A673 (cell line): ENCODE results near the gene SKI. TPM values are rescaled to one million over a fixed set of nuclear protein-coding genes. Genes with fewer than 3 reads are reported as not detected.

Experiments
- BruUV-seq: library from RNA; stranded (reverse); fragments of 400-500 nt; replicated peaks from 2 replicates; lab custom pipeline; 2021; lab: Mats Ljungman, UMichigan
- CTCF ChIA-PET: fragments of 300-600 bp; sonication (Branson Sonifier 250); formaldehyde crosslinking; loops from one replicate; lab custom pipeline; 2022; ENCODE audit warnings: antibody characterized with exemption; lab: Charles Lee
- POLR2A ChIA-PET: fragments of 300-600 bp; sonication (Branson Sonifier 250); formaldehyde crosslinking; loops from one replicate; lab custom pipeline; 2022; ENCODE audit warnings: antibody characterized with exemption; ENCODE audit not compliant: low non-redundant PET; lab: Charles Lee
- DNase-seq: peaks from one replicate; pipeline ENCODE4 v3.0.0-alpha.2; 2015; ENCODE audit warnings: low spot score
- H3K27ac ChIP-seq: fragments of 200-600 bp; sonication (generic); 2 replicates; pipeline ENCODE4 v1.5.1; 2016; ENCODE audit warnings: mixed run types, low read depth, mild to moderate bottlenecking, mixed read lengths, antibody characterized with exemption, low read length; ENCODE audit not compliant: poor library complexity, severe bottlenecking
- H3K27me3 ChIP-seq: fragments of 200-600 bp; sonication (generic); replicated peaks from 2 replicates; pipeline ENCODE4 v1.6.1; 2017; ENCODE audit warnings: mixed run types, low read depth, mild to moderate bottlenecking, mixed read lengths, antibody characterized with exemption, low read length; ENCODE audit not compliant: insufficient read depth, poor library complexity
- H3K36me3 ChIP-seq: fragments of 200-600 bp; sonication (generic); 2 replicates; pipeline ENCODE4 v1.6.1; 2016; ENCODE audit warnings: mixed run types, mild to moderate bottlenecking, mixed read lengths, antibody characterized with exemption, low read length; ENCODE audit not compliant: insufficient read depth, poor library complexity, severe bottlenecking
- H3K4me1 ChIP-seq: fragments of 200-600 bp; sonication (generic); 2 replicates; pipeline ENCODE4 v1.6.1; 2017; ENCODE audit warnings: mixed run types, mild to moderate bottlenecking, mixed read lengths, antibody characterized with exemption, low read length; ENCODE audit not compliant: insufficient read depth, poor library complexity, severe bottlenecking
- H3K4me3 ChIP-seq: fragments of 200-600 bp; sonication (generic); 2 replicates; pipeline ENCODE4 v1.5.1; 2016; ENCODE audit warnings: low read depth, mixed run types, mild to moderate bottlenecking, mixed read lengths, low read length; ENCODE audit not compliant: poor library complexity, severe bottlenecking
- H3K9me3 ChIP-seq: fragments of 200-600 bp; sonication (generic); 2 replicates; pipeline ENCODE4 v1.6.1; 2016; ENCODE audit warnings: mixed run types, low read depth, mild to moderate bottlenecking, mixed read lengths, antibody characterized with exemption, low read length; ENCODE audit not compliant: poor library complexity, severe bottlenecking
- CTCF ChIP-seq: fragments of 300-800, 200-600 bp; sonication (generic); conservative IDR thresholded peaks from 2 replicates; pipeline ENCODE4 v1.5.1; 2017; ENCODE audit warnings: low read depth, mild to moderate bottlenecking, antibody characterized with exemption, low read length, moderate library complexity, mixed read lengths
- EZH2 ChIP-seq: fragments of 200-600 bp; sonication (generic); IDR thresholded peaks from 2 replicates; pipeline ENCODE4 v1.6.1; 2017; ENCODE audit warnings: borderline replicate concordance, low read depth, mild to moderate bottlenecking, mixed read lengths, antibody characterized with exemption, low read length; ENCODE audit not compliant: poor library complexity, severe bottlenecking
- intact Hi-C: fragments of 100-400 bp; cut with micrococcal nuclease; formaldehyde crosslinking; loops from one replicate; pipeline ENCODE4 v1.10.0; 2022; ENCODE audit not compliant: unreplicated experiment
- total RNA-seq: library from RNA; stranded (reverse); gene quantifications from 2 replicates; pipeline ENCODE4 v1.2.3, GENCODE V29; 2021

The SKI gene
- total RNA-seq, 1 experiment from 2014 or later = 88.1 TPM

DNA sequence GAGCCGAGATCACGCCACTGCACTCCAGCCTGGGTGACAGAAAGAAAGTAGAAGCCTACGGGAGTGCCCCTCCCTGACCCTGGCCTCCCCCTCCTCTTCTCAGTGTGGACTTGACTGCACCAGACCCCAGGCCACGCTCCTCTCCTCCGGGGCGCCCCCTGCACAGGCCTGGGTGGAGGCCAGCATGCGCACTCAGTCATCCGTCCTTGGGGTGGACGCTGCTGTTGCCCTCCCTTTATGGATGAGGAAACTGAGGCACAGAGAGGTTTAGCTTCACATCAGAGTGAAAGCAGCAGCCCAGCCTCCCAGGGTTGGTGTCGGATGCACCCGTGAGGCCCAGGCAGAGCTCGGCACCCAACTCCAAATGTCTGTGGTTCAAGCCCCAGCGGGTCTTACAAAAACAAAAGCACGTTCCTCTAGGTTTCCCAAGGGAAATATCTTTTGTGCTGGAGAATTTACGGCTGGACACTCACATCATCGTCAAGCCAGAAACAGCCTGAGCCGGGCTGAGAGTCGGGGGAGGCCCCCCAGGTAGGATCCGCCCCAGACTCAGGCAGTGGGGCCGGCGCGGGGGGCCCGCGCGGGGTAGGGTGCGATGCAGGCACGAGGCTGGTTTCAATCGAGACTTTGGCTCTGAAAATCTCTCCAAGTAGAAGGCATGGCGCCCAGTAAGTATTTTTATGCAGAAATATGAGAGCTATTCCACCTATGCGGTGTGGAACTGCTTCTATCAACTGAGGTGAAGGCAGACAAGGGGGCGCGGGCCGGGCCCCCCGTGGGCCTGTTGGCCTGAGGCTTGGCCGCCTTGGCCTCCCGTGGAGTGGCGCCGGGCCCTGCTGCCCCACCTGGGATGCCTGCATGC lies 126.6 kb downstream of the SKI start:
- H3K27ac ChIP-seq = no peak overlapping the region
- intact Hi-C loops = no loop called here
- no peaks in the 10 kb centered on the region for H3K9me3 ChIP-seq
- H3K4me1 ChIP-seq = no peaks in the 10 kb centered on the region
- CTCF ChIA-PET = no interaction called here
- H3K36me3 ChIP-seq = no peaks in the 10 kb centered on the region
- no peak for DNase-seq
- POLR2A ChIA-PET = interaction anchor here (0.6 kb wide), 1 partner anchor 155 kb away, joined by 9 read pairs; no protein-coding TSS in a partner anchor
- no peaks in the 10 kb centered on the region for H3K27me3 ChIP-seq
- BruUV-seq = no TSS peak
- TF ChIP-seq CTCF (no peak), EZH2 (no peak)
- no peak overlapping the region for H3K4me3 ChIP-seq

DNA sequence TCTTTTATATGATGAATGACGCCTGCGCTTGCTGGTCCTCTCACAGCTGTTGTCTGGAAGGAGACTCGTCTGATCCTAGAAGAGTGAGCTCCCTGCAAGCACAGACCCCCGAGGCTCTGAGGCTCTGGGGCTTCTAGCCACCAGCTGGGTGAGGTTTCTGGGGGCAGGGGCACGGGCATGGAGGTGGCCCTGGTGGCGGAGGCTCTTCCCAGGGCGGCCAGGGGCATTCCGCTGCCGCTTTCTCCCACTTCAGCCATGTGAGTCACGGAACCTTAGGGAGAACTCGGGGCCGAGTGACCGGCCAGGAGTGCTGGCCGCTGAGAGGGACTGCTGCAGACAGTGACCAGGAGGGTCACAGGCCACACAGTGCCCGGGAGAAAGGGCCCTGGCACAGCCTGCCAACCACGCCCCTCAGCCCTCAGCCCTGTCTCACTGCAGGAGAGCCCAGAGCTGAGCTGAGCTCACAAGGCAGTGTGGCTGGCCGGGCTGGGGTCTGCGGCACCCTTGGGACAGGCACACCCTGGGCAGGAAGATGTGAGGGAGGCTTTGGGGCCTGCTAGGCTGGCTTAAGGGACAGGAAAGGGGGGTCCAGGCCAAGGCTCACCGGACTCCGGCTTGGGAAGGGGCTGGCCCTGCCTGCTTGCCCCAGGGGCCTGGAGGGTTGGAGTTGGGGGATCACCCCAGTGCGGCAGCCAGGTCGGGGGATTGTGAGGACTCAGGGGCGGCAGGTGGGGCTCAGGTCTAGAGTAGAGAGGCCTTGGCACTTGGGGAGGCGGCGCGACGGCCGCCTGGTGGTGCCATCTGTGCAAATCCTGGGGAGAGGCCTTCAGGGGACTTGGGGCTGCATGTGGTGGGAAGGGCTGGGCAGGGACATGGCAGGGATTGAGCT lies 127.5 kb downstream of the SKI start:
- no TSS peak for BruUV-seq
- Histone ChIP-seq H3K36me3 (no peaks in the 10 kb centered on the region), H3K27ac (no peak overlapping the region), H3K4me1 (no peaks in the 10 kb centered on the region), H3K9me3 (no peaks in the 10 kb centered on the region), H3K27me3 (no peaks in the 10 kb centered on the region), H3K4me3 (no peak overlapping the region)
- ChIA-PET CTCF (no interaction called here), POLR2A (no interaction called here)
- intact Hi-C loops = no loop called here
- no peak for TF ChIP-seq EZH2
- no peak for TF ChIP-seq CTCF
- no peak for DNase-seq

DNA sequence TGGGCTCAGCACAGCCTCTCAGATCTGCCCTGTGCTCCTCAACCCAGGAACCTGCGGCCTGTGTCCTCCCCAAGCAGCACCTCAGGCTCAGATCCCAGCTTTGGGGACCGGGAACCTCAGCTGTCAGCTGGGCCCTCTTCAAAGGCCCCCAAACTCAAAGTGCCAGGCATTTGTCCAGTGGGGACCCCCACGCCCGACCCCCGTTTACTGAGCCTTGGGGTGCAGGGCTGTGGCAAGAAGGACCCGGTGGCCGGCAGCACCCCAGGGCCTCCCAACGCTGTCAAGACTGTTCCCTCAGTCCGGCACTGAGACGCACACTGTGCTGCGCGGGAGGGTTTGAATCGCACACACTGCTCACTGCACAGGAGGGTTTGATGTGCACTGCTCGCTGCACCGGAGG lies 128.3 kb downstream of the SKI start:
- H3K36me3 ChIP-seq = no peaks in the 10 kb centered on the region
- H3K27me3 ChIP-seq = no peaks in the 10 kb centered on the region
- no peaks in the 10 kb centered on the region for H3K4me1 ChIP-seq
- DNase-seq = no peak
- no peak overlapping the region for H3K4me3 ChIP-seq
- H3K9me3 ChIP-seq = no peaks in the 10 kb centered on the region
- CTCF ChIA-PET = no interaction called here
- intact Hi-C loops = no loop called here
- no TSS peak for BruUV-seq
- POLR2A ChIA-PET = no interaction called here
- TF ChIP-seq EZH2 (no peak), CTCF (no peak)
- no peak overlapping the region for H3K27ac ChIP-seq
